Fibroblast of pulmonary artery (primary cell): ENCODE data around the gene SCN9A.

Experiments
- DNase-seq: peaks from one replicate; pipeline ENCODE4 v3.0.0-alpha.2; 2010; ENCODE audit warnings: low read depth
- H3K4me3 ChIP-seq: replicated peaks from 2 replicates; pipeline ENCODE4 v1.5.1; 2011; ENCODE audit warnings: low read depth, mild to moderate bottlenecking, control low read depth, low read length, moderate library complexity
- CTCF ChIP-seq: IDR thresholded peaks from 2 replicates; pipeline ENCODE4 v1.5.1; 2011; ENCODE audit warnings: mild to moderate bottlenecking, control low read depth, low read length, inconsistent platforms; ENCODE audit errors: missing control alignments

SCN9A gene

GRCh38 chr2:166337932-166338331 is 37.8 kb downstream of the SCN9A start:
- DNase-seq, result peak; percentile 42
- H3K4me3 ChIP-seq, result no peak overlapping the region
- TF ChIP-seq CTCF, result no peak

- DNase-seq, result peak; percentile 49
- TF ChIP-seq CTCF, result no peak
- H3K4me3 ChIP-seq, result no peak overlapping the region
These were observed 40.5 kb downstream of the SCN9A start for GRCh38 chr2:166335284-166335683.

- DNase-seq, result peak; percentile 32
- no peak overlapping the region for H3K4me3 ChIP-seq
- no peak for TF ChIP-seq CTCF
These were observed 40.9 kb downstream of the SCN9A start for GRCh38 chr2:166334805-166335204.

GRCh38 chr2:166333801-166334200 is 41.9 kb downstream of the SCN9A start:
- H3K4me3 ChIP-seq, result no peak overlapping the region
- DNase-seq, result peak; percentile 13
- no peak for TF ChIP-seq CTCF

- no peak for TF ChIP-seq CTCF
- no peak overlapping the region for H3K4me3 ChIP-seq
- no peak for DNase-seq
These were observed 43.6 kb downstream of the SCN9A start for GRCh38 chr2:166332106-166332505.

GRCh38 chr2:166331468-166331867 is 44.3 kb downstream of the SCN9A start:
- DNase-seq, result no peak
- H3K4me3 ChIP-seq, result no peak overlapping the region
- no peak for TF ChIP-seq CTCF

GRCh38 chr2:166329465-166329864 is 46.3 kb downstream of the SCN9A start:
- no peak for DNase-seq
- no peak for TF ChIP-seq CTCF
- H3K4me3 ChIP-seq, result no peak overlapping the region
